A549 (cell line): ENCODE measurements around the gene ATP6V0E1. TPM values are rescaled to one million over a fixed set of nuclear protein-coding genes. Genes with fewer than 3 reads are reported as not detected.

Experiments used
- ATAC-seq, 2 experiments: fragments of 200-7000 bp in 1 of 2; fragments of >200 bp in 1 of 2; cut with Nextera tagmentation in 1 of 2; cut with Tn5 transposase in 1 of 2; 3 replicates each; pipeline versions ENCODE4 v1.8.0 to v1.9.1; 2018 to 2020; ENCODE audit warnings: mild to moderate bottlenecking in 1 of 2, moderate library complexity in 1 of 2
- CTCF ChIA-PET: fragments of 300-600 bp; sonication (Branson Sonifier 250); formaldehyde crosslinking; extraction: SDS; loops from one replicate; lab custom pipeline; 2021; ENCODE audit warnings: antibody characterized with exemption, inconsistent platforms; lab: Yijun Ruan, JAX
- POLR2A ChIA-PET: fragments of 350-600 bp; formaldehyde crosslinking; extraction: SDS; loops from one replicate; lab custom pipeline; 2021; ENCODE audit warnings: antibody characterized with exemption, inconsistent platforms; lab: Yijun Ruan, JAX
- DNase-seq, 2 experiments: peaks; one replicate each; pipeline versions ENCODE4 v3.0.0 to v3.0.0-alpha.2; 2011 to 2016; ENCODE audit warnings: low read depth in 1 of 2, low spot score in 1 of 2
- FAIRE-seq: peaks from 2 replicates; lab custom pipeline; 2011; peaks lifted over from hg19 to GRCh38; lab: Jason Lieb, UNC
- H3K27ac ChIP-seq, 2 experiments: fragments of >200 bp; sonication (Bioruptor Twin); formaldehyde crosslinking; 3 replicates each; pipeline ENCODE4 v1.5.1; 2016 to 2017
- H3K4me1 ChIP-seq: fragments of >200 bp; sonication (Bioruptor Twin); formaldehyde crosslinking; 3 replicates; pipeline ENCODE4 v1.6.1; 2016
- H3K4me2 ChIP-seq: fragments of >200 bp; sonication (Bioruptor Twin); formaldehyde crosslinking; 3 replicates; pipeline ENCODE4 v1.6.1; 2016
- H3K4me3 ChIP-seq: fragments of >200 bp; sonication (Bioruptor Twin); formaldehyde crosslinking; 3 replicates; pipeline ENCODE4 v1.5.1; 2016
- H3K9me3 ChIP-seq: fragments of >200 bp; sonication (Bioruptor Twin); formaldehyde crosslinking; 3 replicates; pipeline ENCODE4 v1.6.1; 2016
- CBX2 ChIP-seq: fragments of 200-600 bp; sonication (generic); IDR thresholded peaks from 2 replicates; pipeline ENCODE4 v1.6.1; 2016; ENCODE audit warnings: low read depth, mild to moderate bottlenecking, borderline replicate concordance
- CEBPB ChIP-seq, 2 experiments: fragments of >200 bp in 1 of 2; sonication (Bioruptor Twin) in 1 of 2; formaldehyde crosslinking in 1 of 2; IDR thresholded peaks; 2 replicates each; pipeline ENCODE4 v1.6.1; 2012 to 2016
- CHD2 ChIP-seq: fragments of 150-350 bp; IDR thresholded peaks from 2 replicates; pipeline ENCODE4 v1.6.1; 2014; ENCODE audit warnings: low read length; ENCODE audit not compliant: partially characterized antibody
- CTCF ChIP-seq: fragments of >200 bp; sonication (Bioruptor Twin); formaldehyde crosslinking; IDR thresholded peaks from 3 replicates; pipeline ENCODE4 v1.5.1; 2016
- FOSL2 ChIP-seq, 2 experiments: fragments of 450-650 bp in 1 of 2; fragments of >200 bp in 1 of 2; sonication (Bioruptor Twin) in 1 of 2; formaldehyde crosslinking; IDR thresholded peaks; 2 replicates each; pipeline versions ENCODE4 v1.5.0 to v1.6.1; 2016 to 2020; ENCODE audit warnings: mild to moderate bottlenecking in 1 of 2, moderate library complexity in 1 of 2
- GATA3 ChIP-seq: IDR thresholded peaks from 2 replicates; pipeline ENCODE4 v1.6.1; 2012; ENCODE audit warnings: borderline replicate concordance
- HOXB13 ChIP-seq: fragments of 250-450 bp; sonication (Bioruptor Pico); IDR thresholded peaks from 2 replicates; pipeline ENCODE4 v1.5.0; 2020; ENCODE audit warnings: low read depth, mild to moderate bottlenecking, moderate library complexity
- JUN ChIP-seq, 2 experiments: fragments of >200 bp; sonication (Bioruptor Twin); formaldehyde crosslinking; IDR thresholded peaks; 2 replicates in 1 of 2; 3 replicates in 1 of 2; pipeline ENCODE4 v1.6.1; 2016 to 2017
- KDM5A ChIP-seq: fragments of 200-600 bp; sonication (generic); IDR thresholded peaks from 2 replicates; pipeline ENCODE4 v1.6.1; 2016; ENCODE audit warnings: antibody characterized with exemption, mild to moderate bottlenecking
- MAZ ChIP-seq: fragments of 150-350 bp; IDR thresholded peaks from 2 replicates; pipeline ENCODE4 v1.6.1; 2014; ENCODE audit warnings: antibody characterized with exemption, low read depth, low read length, borderline replicate concordance
- NPAS2 ChIP-seq: fragments of 250-450 bp; sonication (Bioruptor Pico); IDR thresholded peaks from 2 replicates; pipeline ENCODE4 v1.8.0; 2022; ENCODE audit warnings: mild to moderate bottlenecking, moderate library complexity, borderline replicate concordance
- NR3C1 ChIP-seq: fragments of >200 bp; sonication (Bioruptor Twin); formaldehyde crosslinking; IDR thresholded peaks from 3 replicates; pipeline ENCODE4 v1.6.1; 2017
- PHF8 ChIP-seq: fragments of 200-600 bp; sonication (generic); IDR thresholded peaks from 2 replicates; pipeline ENCODE4 v1.6.1; 2016; ENCODE audit warnings: low read depth, mild to moderate bottlenecking, antibody characterized with exemption, moderate library complexity, borderline replicate concordance
- POLR2A ChIP-seq: IDR thresholded peaks from 2 replicates; pipeline ENCODE4 v1.6.1; 2012; ENCODE audit warnings: mild to moderate bottlenecking, low read length
- RAD21 ChIP-seq, 2 experiments: fragments of >200 bp in 1 of 2; sonication (Bioruptor Twin) in 1 of 2; formaldehyde crosslinking in 1 of 2; IDR thresholded peaks in 1 of 2; conservative IDR thresholded peaks in 1 of 2; 2 replicates in 1 of 2; 3 replicates in 1 of 2; pipeline ENCODE4 v1.6.1; 2012 to 2018; ENCODE audit warnings: inconsistent platforms in 1 of 2
- RARB ChIP-seq: fragments of 250-450 bp; sonication (Bioruptor Pico); IDR thresholded peaks from 2 replicates; pipeline ENCODE4 v1.8.0; 2021; ENCODE audit warnings: mild to moderate bottlenecking, moderate library complexity
- RCOR1 ChIP-seq: fragments of 150-350 bp; IDR thresholded peaks from 2 replicates; pipeline ENCODE4 v1.6.1; 2014; ENCODE audit warnings: antibody characterized with exemption, low read length, low read depth
- RFX5 ChIP-seq: fragments of 450-650 bp; IDR thresholded peaks from 2 replicates; pipeline ENCODE4 v1.7.1; 2014; ENCODE audit warnings: antibody characterized with exemption, mild to moderate bottlenecking, moderate library complexity
- SREBF2 ChIP-seq: fragments of 450-650 bp; IDR thresholded peaks from 2 replicates; pipeline ENCODE4 v1.6.1; 2014; ENCODE audit warnings: mild to moderate bottlenecking, moderate library complexity
- TP53 ChIP-seq: fragments of 250-450 bp; sonication (Bioruptor Pico); IDR thresholded peaks from 2 replicates; pipeline ENCODE4 v1.5.0; 2021; ENCODE audit warnings: mild to moderate bottlenecking, moderate library complexity
- WGBS: methylation state at CpG from one replicate; pipeline ENCODE4 v1.1.6; 2017; ENCODE audit errors: missing lambda C conversion rate; 5-methylcytosine and 5-hydroxymethylcytosine counted together
- polyA minus RNA-seq: library from RNA; depleted of rRNA, polyadenylated mRNA; stranded (reverse); fragments of >200 nt; gene quantifications from 2 replicates; pipeline ENCODE4 v1.2.3, GENCODE V29; 2011; rRNA and poly(A)+ RNA removed
- polyA plus RNA-seq, 4 experiments: library from polyadenylated mRNA; depleted of rRNA in 3 of 4; stranded (reverse); fragments of >200 nt; fragmentation: RNase III in 1 of 4; extraction: RNeasy Plus Mini Kit Qiagen cat#74134 plus additional on column Dnase treatment in 1 of 4; gene quantifications; 2 replicates in 3 of 4; 3 replicates in 1 of 4; pipeline ENCODE4 v1.2.3, GENCODE V29; 2011 to 2017
- TF ChIP-seq, protein P1 (sequence below): IDR thresholded peaks from 2 replicates; pipeline ENCODE4 v1.6.1; 2012; ENCODE audit warnings: low read depth, borderline replicate concordance
- TF ChIP-seq, protein P2 (sequence below): fragments of >200 bp; sonication (Bioruptor Twin); formaldehyde crosslinking; IDR thresholded peaks from 3 replicates; pipeline ENCODE4 v1.6.1; 2016
- TF ChIP-seq, protein P3 (sequence below): IDR thresholded peaks from 2 replicates; pipeline ENCODE4 v1.6.1; 2012
- TF ChIP-seq, protein P4 (sequence below): fragments of 450-650 bp; IDR thresholded peaks from 2 replicates; pipeline ENCODE4 v1.6.1; 2014; ENCODE audit warnings: antibody characterized with exemption
- TF ChIP-seq, protein P5 (sequence below): IDR thresholded peaks from 2 replicates; pipeline ENCODE4 v1.6.1; 2012

Gene ATP6V0E1
- polyA plus RNA-seq (2011; rRNA removed) (297 and 389 TPM in 2 replicates), polyA plus RNA-seq (2017; fragmentation: RNase III; extraction: RNeasy Plus Mini Kit Qiagen cat#74134 plus additional on column Dnase treatment) (323 to 344 TPM (median 328 TPM) in 3 replicates), polyA minus RNA-seq (107 and 112 TPM in 2 replicates)
- polyA plus RNA-seq (2012; cell fraction: cytosol; rRNA removed): 250 and 288 TPM in 2 replicates
- 64.3 and 84.3 TPM in 2 replicates for polyA plus RNA-seq (2012; cell fraction: nucleus; rRNA removed)

DNA sequence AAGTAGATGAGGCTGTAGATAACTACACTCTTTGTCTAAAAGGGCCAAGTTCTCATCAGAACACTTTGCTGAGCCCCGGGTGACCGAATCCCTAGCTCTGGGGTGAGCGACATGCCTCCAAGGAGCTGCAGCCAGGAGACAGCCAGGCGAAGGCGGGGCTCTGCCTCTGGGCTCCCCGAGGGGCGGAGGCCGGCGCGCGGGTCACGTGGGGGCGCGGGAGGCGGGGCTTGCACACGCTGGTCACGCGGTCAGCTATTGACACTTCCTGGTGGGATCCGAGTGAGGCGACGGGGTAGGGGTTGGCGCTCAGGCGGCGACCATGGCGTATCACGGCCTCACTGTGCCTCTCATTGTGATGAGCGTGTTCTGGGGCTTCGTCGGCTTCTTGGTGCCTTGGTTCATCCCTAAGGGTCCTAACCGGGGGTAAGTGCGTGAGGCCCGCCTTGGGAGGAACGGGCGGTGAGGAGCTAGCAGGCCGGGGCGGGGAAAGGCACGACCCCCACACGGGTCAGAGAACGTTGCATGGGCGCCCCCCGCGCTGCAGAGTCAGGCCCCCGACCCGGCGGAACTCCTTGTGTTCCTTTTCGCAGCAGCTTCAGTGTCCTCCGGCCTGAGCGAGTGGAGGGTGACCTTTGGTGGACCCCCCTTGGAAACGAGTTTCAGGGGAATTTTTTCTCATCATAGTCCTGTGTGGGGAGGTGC, at the start of gene ATP6V0E1:
Gene ATP6V0E1, plus strand, starts transcription at position 230 of the 702 bp plus-strand sequence. Its CDS starts 90 bp downstream, at position 320.
- CTCF ChIA-PET: interaction anchor here (0.7 to 2.9 kb wide), 14 partner anchors 9 to 277 kb away, joined by 3 to 9 read pairs (median 4); partner anchors contain the start of gene RPL26L1
- WGBS: 1% methylated on average over 24 of the region's 49 CpGs

GRCh38 chr5:172935096-172935495, 48.5 kb upstream of the ATP6V0E1 start:
- FAIRE-seq (no peak), ATAC-seq (no peak), DNase-seq (no peak)
- Histone ChIP-seq H3K4me3 (no peak overlapping the region), H3K9me3 (no peaks in the 10 kb centered on the region), H3K27ac (peak overlapping the region; percentile 98 to 100; a peak in 5 of 6 replicates), H3K4me1 (peaks cover 46% of the 10 kb centered on the region), H3K4me2 (no peak overlapping the region)
- ChIA-PET POLR2A (no interaction called here), CTCF (interaction anchor here (0.6 to 25.8 kb wide), 8 partner anchors 9 to 295 kb away, joined by 3 to 480 read pairs (median 70); no protein-coding TSS in a partner anchor)
- 85% methylated on average over 14 of the region's 14 CpGs for WGBS
- TF ChIP-seq RFX5 (no peak), GATA3 (no peak), MAZ (no peak), POLR2A (no peak), CHD2 (no peak), RARB (CRISPR knock-in tag) (no peak), CTCF (no peak), CEBPB (IDR thresholded peaks at IDR 0.05) (no peak), RCOR1 (no peak), HOXB13 (no peak), SREBF2 (no peak), TP53 (CRISPR knock-in tag) (no peak), NR3C1 (no peak), CBX2 (no peak)
- TF ChIP-seq, protein P1, sequence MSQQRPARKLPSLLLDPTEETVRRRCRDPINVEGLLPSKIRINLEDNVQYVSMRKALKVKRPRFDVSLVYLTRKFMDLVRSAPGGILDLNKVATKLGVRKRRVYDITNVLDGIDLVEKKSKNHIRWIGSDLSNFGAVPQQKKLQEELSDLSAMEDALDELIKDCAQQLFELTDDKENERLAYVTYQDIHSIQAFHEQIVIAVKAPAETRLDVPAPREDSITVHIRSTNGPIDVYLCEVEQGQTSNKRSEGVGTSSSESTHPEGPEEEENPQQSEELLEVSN: no peak
- TF ChIP-seq, protein P2, sequence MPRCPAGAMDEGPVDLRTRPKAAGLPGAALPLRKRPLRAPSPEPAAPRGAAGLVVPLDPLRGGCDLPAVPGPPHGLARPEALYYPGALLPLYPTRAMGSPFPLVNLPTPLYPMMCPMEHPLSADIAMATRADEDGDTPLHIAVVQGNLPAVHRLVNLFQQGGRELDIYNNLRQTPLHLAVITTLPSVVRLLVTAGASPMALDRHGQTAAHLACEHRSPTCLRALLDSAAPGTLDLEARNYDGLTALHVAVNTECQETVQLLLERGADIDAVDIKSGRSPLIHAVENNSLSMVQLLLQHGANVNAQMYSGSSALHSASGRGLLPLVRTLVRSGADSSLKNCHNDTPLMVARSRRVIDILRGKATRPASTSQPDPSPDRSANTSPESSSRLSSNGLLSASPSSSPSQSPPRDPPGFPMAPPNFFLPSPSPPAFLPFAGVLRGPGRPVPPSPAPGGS: no peak
- TF ChIP-seq, protein P3, sequence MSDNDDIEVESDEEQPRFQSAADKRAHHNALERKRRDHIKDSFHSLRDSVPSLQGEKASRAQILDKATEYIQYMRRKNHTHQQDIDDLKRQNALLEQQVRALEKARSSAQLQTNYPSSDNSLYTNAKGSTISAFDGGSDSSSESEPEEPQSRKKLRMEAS: no peak

More for the DNA sequence above, at the start of gene ATP6V0E1:
- Histone ChIP-seq H3K4me3 (peak within 1 kb of the TSS; percentile 87), H3K27ac (peak within 1 kb of the TSS; percentile 83 to 95), H3K4me2 (peak within 1 kb of the TSS; percentile 91), H3K9me3 (no peaks in the 10 kb centered on the region), H3K4me1 (peaks cover 13% of the 10 kb centered on the region; the same call in 1 of the 3 replicates)
- ATAC-seq (peak; percentile 96), FAIRE-seq (no peak), DNase-seq (peak; percentile 93 to 94)
- TF ChIP-seq, protein P4, sequence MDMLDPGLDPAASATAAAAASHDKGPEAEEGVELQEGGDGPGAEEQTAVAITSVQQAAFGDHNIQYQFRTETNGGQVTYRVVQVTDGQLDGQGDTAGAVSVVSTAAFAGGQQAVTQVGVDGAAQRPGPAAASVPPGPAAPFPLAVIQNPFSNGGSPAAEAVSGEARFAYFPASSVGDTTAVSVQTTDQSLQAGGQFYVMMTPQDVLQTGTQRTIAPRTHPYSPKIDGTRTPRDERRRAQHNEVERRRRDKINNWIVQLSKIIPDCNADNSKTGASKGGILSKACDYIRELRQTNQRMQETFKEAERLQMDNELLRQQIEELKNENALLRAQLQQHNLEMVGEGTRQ: peak; percentile 99
- TF ChIP-seq NPAS2 (no peak), POLR2A (peak; percentile 79), PHF8 (peak; percentile 86; the same call in 1 of the 2 replicates), FOSL2 (IDR thresholded peaks at IDR 0.05) (no peak), FOSL2 (CRISPR knock-in tag; IDR thresholded peaks at IDR 0.05) (no peak), KDM5A (0 out of 2 replicates have a peak, but pooled peaks have one; percentile 28), JUN (IDR thresholded peaks at IDR 0.05) (peak in 1 of 2 experiments; percentile 56; a peak in 2 of 5 replicates), RAD21 (conservative IDR thresholded peaks at IDR 0.05 in 1 of 2, IDR thresholded peaks at IDR 0.05 in 1 of 2) (no peak)
- TF ChIP-seq, protein P5, sequence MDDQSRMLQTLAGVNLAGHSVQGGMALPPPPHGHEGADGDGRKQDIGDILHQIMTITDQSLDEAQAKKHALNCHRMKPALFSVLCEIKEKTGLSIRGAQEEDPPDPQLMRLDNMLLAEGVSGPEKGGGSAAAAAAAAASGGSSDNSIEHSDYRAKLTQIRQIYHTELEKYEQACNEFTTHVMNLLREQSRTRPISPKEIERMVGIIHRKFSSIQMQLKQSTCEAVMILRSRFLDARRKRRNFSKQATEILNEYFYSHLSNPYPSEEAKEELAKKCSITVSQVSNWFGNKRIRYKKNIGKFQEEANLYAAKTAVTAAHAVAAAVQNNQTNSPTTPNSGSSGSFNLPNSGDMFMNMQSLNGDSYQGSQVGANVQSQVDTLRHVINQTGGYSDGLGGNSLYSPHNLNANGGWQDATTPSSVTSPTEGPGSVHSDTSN: 0 out of 2 replicates have a peak, but pooled peaks have one; percentile 35
- TF ChIP-seq, protein P3: peak; percentile 89
- TF ChIP-seq, protein P1: peak; percentile 44; the same call in 1 of the 2 replicates
- TF ChIP-seq, protein P2: peak; percentile 53; the same call in 1 of the 3 replicates
- POLR2A ChIA-PET: interaction anchor here (0.8 to 2.0 kb wide), 9 partner anchors 12 to 269 kb away, joined by 3 to 11 read pairs (median 4); partner anchors contain the start of genes BNIP1, NKX2-5 and RPL26L1
